Embryonic facial prominence (tissue), 1 donor: Measurements from ENCODE around the gene HLA-DMA.
A peak's percentile ranks its signal among the peaks of the same experiment; 100 is the strongest.

ENCODE experiments used
- DNase-seq: peaks from one replicate; pipeline ENCODE4 v3.0.0-alpha.2; 2016; ENCODE audit errors: extremely low spot score

HLA-DMA gene

DNA sequence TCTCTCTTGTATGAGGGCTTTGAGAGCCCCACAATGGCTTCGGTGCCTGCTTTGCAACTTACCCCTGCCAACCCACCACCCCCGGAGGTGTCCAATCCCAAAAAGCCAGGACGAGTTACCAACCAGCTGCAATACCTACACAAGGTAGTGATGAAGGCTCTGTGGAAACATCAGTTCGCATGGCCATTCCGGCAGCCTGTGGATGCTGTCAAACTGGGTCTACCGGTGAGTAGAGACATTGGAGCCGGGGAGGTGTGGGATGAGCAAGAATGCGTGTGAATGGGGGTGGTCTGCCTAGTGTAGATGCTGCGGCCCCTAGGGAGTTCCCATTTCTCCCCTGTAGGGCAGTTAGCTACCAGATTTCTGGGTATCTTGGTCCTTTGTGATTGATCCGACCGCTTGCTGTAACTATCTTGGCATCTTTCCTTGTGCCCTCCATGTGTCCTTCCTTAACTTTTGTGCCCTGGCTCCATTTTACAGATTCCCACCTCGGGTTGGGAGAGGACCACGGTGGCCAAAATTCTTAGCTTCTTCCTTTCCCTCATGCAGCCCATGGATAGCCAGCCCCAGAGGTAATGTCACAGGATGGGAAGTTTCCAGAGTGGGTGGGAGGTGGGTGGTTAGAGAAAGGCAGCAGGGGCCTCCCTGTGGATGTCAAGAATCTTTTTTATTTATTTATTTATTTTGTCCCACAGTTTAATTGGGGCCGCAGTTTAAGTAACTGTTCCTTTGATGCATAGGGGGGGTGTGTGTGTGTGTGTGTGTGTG lies 21.8 kb upstream of the HLA-DMA start:
- no peak for DNase-seq

DNA sequence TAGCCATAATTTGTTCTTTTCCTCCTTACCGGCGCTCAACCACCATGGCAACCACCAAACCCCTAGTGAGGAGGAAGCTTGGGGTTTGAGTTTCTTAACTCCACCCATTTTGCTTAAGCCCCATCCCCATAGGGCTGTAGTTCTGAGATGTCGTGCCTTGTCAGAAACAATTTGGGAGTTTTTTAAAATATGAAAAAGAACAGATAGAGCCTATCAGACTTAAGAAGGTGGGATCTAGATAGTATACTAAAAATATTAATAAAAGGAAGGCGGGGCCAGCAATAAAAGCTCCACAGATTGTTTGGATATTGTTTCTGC lies 21.1 kb upstream of the HLA-DMA start:
- DNase-seq, result no peak

GRCh38 chr6:32973144-32974015 lies 20.5 kb upstream of the HLA-DMA start:
- DNase-seq, result no peak

GRCh38 chr6:32972353-32973143 lies 19.7 kb upstream of the HLA-DMA start:
- DNase-seq, result no peak

DNA sequence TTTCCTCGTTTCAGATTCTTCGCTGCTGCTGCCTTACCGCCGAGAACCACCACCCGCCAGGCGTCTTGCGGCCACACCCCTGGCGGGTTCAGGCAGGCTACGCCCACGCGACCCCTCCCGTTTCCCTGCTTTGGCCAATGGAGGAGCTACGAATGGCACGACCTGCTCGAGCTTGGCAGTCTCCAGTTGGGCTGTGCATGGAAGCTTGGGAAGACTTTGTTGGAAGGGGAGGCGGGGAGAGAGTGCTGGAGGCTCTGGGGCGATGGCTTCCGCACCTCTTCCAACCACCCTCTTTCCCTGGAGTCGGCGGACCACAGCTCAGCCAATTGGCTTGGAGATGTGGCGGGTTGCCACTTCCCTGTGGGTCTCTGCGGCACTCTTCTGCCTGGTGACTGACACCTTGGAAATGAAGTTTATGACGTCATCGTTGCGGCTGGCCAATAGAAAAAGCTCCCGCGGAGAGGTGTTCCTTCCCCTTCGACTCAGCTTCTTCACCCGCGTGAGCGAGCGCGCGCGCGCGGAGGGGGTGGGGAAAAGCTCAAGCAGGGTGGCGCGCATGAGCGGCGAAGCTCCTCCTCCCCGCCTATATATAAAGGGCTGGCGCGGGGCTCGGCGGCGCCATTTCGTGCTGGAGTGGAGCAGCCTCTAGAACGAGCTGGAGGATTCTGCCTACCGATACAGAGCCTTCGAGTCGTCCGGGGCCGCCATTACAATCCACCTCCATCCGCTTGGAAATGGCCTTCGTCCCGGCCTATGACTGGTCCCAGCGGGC lies 18.9 kb upstream of the HLA-DMA start:
- peak; percentile 99 for DNase-seq

DNA sequence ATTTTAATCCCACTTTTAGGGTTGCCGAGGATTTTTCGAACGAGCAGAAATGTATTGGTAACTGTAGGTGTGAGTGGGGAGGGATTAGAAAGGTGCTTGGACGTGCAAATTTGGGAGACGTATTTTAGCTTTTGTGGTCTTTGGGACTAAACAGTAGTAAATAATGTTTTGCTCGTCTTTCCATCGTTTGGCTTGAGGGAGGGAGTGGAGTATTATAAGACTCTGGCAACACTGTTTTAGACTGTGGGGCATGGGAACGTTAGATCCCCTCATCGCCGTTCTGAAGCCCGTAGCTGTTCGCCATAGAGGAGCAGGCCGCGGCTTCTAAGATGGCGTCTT lies 18.3 kb upstream of the HLA-DMA start:
- DNase-seq, result no peak

DNA sequence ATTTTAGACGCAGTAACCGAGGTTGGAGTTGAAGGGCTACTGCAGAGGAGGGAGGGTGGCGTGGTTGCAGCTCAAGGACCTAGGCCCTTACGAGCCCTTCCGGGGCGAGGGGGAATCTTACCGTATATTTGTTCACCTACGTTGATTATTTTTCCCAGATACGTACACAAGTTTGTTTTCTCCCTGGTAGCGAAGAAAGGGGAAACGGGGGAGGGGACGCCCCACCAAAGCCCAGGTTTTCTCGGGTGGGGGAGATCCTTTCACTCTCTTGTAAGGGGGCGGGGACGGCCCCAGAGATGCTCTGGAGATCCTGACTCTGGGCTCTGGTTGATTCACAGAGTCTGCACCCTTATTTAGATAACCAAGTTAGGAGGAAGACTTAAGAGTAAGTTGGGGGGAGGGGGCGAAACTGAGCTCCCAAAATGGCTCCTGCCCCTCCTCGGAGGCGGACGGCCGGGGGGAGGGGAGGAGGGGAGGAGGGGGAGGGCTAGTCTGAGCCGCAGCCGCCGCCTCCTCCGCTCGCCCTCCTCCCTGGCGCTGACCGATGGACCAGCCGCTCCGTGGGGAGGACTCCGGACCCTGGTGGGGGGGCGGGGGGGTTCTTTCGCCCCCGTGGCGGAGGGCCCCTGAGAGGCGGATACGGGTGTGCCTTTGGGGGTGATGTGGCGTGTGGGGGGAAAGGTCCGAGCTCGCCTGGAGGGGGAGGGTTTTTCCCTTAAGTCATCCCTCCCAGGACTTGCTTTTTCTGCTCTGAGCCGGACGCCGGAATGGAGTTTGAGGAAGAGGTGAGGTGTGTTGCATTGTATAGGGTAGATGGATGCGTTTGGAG lies 17.7 kb upstream of the HLA-DMA start:
- DNase-seq, result peak; percentile 71

DNA sequence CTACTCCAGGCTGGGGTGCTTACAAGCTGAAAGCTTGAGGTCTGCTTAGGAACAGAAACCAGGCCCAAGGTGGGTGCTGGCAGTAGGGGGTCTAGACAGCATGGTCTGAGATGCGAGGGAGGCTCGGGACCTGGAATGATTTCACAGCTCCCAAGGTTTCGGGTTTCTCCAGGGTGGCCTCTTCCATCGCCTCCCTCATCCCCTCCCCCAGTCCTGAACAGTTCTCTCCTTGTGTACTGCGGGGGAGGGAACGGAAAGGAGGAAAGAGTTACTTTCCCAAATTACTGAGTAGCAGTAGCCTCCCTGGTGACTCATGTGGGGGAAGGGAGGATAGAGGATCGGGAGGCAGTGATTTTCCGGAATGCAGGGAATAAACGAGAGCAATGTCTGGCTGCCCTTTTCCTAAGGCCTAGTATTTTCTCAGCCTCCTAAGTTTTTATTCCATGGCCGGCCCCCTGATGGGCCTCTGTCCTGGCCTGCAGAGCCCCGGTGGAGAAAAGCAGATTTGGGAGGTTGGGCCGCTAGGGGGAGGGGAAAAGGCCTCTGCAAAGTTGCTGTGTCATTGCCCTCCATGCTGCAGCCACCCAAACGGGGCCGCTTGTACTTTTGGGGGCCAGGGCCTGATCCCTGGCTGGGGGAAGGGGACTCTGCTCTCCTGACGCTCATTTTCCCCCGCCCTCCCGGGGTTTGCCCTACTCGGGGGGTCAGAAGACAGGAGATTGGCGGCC lies 17.0 kb upstream of the HLA-DMA start:
- peak; percentile 88 for DNase-seq

DNA sequence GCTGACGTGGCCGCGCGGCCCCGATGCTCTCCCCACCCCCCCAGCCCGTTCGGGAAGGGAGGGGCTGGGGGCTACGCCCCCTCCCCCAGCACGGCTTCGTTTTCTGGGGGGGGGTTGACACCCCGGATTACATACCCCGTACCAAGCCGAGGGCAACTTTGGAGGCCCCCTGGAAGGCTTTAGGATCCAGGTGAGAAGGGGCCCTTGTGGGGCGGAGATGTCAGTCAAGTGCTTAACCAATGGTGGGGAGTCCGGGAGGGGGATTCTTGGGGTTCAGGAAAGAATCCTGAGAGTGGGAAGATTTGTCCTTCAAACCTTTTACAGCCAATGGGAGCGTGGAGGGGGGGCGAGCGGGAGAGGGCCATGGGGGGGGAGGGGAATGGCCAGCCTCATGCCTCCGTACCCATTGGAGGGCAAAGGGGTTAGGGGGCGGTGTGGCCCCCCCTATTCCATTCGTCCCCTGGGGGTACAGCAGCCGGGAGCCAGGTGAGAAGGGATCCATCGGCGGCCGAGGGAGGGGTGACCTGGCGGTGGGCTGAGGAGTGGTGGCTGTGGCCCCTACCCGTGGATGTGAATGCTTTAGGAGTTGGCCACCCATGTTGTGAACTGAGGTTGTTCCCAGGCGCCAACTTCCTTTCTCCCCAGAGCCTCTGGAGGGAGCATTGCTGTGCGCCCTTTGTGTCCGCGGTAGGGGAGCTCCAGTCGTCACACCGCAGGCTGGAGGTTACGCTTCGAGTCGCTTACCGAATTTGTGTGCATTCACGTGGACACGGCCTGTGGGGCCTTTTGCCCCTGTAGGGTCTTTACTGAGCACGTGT lies 16.2 kb upstream of the HLA-DMA start:
- DNase-seq, result peak; percentile 82

DNA sequence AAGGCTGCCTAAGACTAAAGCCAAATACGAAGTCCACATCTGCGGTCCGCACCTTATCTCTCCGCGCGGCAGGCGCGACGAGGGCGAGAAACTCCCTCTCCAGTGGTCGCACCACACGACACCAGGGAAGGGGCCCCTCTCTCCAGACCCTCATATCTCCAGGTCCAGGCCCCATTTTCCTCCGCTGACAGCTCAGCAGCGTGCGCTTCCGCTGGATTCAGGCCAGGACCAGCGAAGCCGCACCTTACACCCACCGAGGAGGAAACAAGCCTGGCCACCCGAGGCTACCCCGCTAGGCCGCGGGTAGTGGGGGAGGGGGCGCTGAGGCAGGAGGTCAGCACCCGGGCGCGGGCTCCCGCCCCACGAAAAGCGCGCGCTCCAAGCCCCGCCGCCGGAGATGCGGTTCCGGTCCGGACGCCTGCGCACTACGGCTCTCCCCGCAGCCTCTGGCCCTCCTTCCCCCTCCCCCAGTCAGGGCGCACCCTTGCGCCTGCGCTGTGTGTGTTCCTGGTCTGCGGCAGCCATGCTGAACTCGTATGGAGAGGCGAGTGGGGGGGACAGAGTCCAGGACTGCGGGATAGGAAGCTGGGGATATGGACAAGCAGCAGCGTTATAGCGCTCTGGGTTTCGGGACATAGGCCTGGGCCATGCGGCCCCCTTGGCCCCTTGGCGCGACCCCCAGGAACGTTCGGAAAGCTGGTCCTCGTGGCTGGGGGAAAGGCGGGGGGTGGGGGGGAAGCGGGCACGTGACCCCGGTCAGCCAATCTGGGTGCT lies 15.4 kb upstream of the HLA-DMA start, which contains the start of gene BRD2:
Gene BRD2 (plus strand): TSS at position 502 of the 774 bp plus-strand sequence. CDS start 4,305 bp downstream, outside the sequence.
- peak; percentile 96 for DNase-seq

DNA sequence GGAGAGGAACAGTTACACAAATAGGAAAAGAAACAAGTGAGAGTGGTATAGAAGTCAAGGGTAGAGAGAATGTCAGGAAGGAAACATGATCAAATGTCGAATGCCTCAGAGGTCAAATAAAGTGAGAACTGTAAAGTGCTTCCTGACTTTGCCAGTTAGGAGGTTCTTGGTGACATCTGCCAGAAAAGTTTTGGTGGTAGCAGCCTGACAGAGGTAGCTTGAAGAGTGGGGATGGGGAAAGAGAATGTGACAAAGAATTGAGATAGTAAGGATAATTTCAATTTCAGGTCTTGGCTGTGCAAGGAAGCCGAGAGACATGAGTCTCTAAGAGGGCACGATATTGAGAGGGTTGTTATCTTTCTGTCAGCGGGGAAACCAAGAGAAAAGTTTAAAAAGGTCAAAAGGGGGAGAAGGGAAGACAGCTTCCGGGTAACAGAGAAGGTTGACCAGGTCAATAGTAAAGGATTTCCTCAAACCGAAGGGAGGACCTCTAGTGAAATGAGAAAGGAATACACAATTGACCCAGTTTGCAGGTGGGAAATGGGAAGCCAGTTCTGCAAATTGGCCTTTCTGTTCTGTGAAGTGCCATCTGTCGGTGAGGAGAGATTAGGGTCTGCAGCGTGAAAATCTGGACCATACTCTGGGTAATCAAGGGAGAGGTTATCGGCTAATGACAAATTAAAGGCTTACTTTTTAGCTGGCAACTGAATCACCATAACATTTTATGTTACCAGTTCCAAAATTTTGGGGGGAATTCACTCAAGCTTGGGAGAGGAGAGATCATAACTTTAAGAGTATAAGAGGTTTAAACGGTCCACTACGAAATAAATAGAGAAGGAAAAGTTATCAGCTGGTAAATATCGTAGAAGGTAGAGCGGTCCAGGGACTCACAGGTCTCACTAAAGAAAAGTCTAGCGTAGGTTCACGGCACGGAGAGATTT lies 14.5 kb upstream of the HLA-DMA start:
- no peak for DNase-seq

DNA sequence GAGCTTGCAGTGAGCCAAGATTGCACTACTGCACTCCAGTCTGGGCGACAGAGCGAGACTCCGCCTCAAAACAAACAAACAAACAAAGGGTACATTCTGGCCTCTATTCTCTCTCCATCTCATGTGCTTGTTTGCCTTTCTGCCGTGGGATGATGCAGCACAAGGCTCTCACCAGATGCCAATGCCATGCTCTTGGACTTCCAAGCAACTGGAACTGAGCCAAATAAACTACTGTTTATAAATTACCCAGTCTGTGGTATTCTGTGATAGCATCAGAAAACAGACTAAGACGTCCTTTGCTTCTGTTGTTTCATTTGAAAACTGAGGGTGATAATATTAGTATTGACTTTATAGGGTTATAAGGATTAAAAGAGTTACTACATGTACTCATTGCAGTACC lies 11.9 kb upstream of the HLA-DMA start:
- DNase-seq, result no peak

DNA sequence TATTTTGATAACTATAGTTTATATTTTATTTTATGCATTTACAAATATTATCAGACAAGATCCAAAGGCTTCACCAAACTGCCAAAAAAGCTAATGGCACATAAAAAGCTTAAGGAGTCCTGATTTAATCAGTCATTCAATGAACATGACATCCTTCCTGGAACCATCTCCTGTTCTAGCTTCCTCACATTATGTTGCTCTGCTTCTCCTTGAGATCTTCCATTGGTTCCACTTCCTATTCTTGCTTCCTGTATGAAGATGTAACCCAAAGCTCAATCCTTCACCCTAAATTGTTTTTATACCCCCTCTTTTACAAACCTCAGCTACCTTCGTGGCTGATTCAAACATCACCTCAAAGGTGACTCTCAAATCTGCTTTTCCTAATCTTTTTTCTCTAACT lies 11.0 kb upstream of the HLA-DMA start:
- DNase-seq, result no peak

- no peak for DNase-seq
Measured at GRCh38 chr6:32962213-32962826, 9.4 kb upstream of the HLA-DMA start.

DNA sequence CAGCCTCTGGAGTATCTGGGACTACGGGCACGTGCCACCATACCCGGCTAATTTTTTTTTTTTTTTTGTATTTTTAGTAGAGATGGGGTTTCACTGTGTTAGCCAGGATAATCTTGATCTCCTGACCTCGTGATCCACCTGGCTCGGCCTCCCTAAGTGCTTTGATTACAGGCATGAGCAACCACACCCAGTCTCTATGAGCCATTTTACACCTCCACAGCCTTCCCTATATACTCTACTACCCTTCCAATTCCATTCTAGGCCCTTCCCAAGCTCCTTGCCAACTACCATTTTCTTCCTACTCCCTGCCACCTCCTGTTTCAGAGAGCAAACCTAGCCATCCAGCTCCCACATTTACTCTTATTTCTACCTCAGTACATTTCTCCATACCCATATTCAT lies 7.7 kb upstream of the HLA-DMA start:
- DNase-seq, result no peak

DNA sequence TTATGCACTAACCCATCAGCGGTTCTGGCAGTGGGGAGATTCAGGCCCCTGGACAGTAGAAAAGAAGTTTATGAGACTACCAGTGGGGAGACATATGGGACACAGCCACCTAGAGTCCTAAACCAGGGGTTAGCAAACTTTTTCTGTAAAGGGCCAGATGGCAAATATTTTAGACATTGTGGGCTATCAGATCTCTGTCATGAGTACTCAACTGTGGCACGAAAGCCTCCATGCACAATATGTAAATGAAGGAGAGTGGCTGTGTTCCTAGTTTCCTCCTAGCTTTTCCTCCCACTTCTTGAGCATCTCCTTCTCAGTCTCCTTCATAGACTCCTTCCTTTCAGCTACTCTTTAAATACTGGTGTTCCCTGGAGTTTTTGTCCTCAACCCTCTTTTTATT lies 3.3 kb upstream of the HLA-DMA start:
- DNase-seq, result no peak
